ENCODE data around the gene FSTL4.

- no peak for TF ChIP-seq HOXA9 (CRISPR knock-in tag; IDR thresholded peaks at IDR 0.05; ENCODE audit: borderline replicate concordance)
- no peak for TF ChIP-seq RERE (CRISPR knock-in tag; IDR thresholded peaks at IDR 0.05; ENCODE audit: low read depth)
- TF ChIP-seq ATF4 (CRISPR knock-in tag; IDR thresholded peaks at IDR 0.05), result no peak
- TF ChIP-seq SRF (IDR thresholded peaks at IDR 0.05; ENCODE audit: low read depth, low read length), result no peak
- TF ChIP-seq ERF (CRISPR knock-in tag; IDR thresholded peaks at IDR 0.05), result no peak
- no peak for TF ChIP-seq POLR2AphosphoS5 (IDR thresholded peaks at IDR 0.05; ENCODE audit: low read depth, low read length)
- TF ChIP-seq NBN (conservative IDR thresholded peaks at IDR 0.05), result no peak
- no peak for TF ChIP-seq ZNF263 (CRISPR knock-in tag; IDR thresholded peaks at IDR 0.05)
- no peak for TF ChIP-seq KAT8 (CRISPR knock-in tag; IDR thresholded peaks at IDR 0.05)
- TF ChIP-seq SUZ12 (IDR thresholded peaks at IDR 0.05; ENCODE audit: low read depth, low read length), result no peak
- TF ChIP-seq POLR2G (IDR thresholded peaks at IDR 0.05; ENCODE audit: low read depth, low read length), result no peak
- no peak for TF ChIP-seq ZZZ3 (CRISPR knock-in tag; IDR thresholded peaks at IDR 0.05; ENCODE audit: borderline replicate concordance)
Observed at GRCh38 chr5:133203317-133204305, 408.7 kb downstream of the FSTL4 start.

All from HepG2 (cell line).